CD4-positive, alpha-beta T cell (primary cell): ENCODE measurements around the gene TTC6. TPM values are rescaled to one million over a fixed set of nuclear protein-coding genes. Genes with fewer than 3 reads are reported as not detected.

ENCODE experiments used
- ATAC-seq: fragments of 200-7000 bp; cut with Tn5 transposase; one replicate; pipeline ENCODE4 v1.10.0; 2022; ENCODE audit warnings: mild to moderate bottlenecking; ENCODE audit not compliant: poor library complexity
- CTCF ChIA-PET: fragments of 350-600 bp; sonication (Branson Sonifier 250); formaldehyde crosslinking; loops from one replicate; lab custom pipeline; 2021; ENCODE audit warnings: antibody characterized with exemption, inconsistent platforms; lab: Charles Lee
- POLR2A ChIA-PET: fragments of 350-600 bp; sonication (Branson Sonifier 250); formaldehyde crosslinking; loops from one replicate; lab custom pipeline; 2021; ENCODE audit warnings: antibody characterized with exemption, inconsistent platforms; lab: Charles Lee
- DNase-seq, 14 experiments: peaks; one replicate each; pipeline ENCODE4 v3.0.0-alpha.2; 2013 to 2020; ENCODE audit warnings: mixed read lengths in 2 of 14
- H3K27ac ChIP-seq, 2 donors: one replicate each; pipeline versions ENCODE4 v1.5.1 to v1.7.0; 2013; ENCODE audit warnings: low read length in 2 of 2, low read depth in 1 of 2, mild to moderate bottlenecking in 1 of 2
- H3K27me3 ChIP-seq, 2 experiments: 1 replicate in 1 of 2; 2 replicates in 1 of 2; pipeline versions ENCODE4 v1.6.1 to v1.7.0; 2013; ENCODE audit warnings: low read length in 2 of 2, control low read depth in 1 of 2, mild to moderate bottlenecking in 1 of 2, moderate library complexity in 1 of 2; ENCODE audit not compliant: insufficient read depth in 2 of 2, control insufficient read depth in 1 of 2
- H3K36me3 ChIP-seq: one replicate; pipeline ENCODE4 v1.6.1; 2013; ENCODE audit warnings: low read length, control low read depth; ENCODE audit not compliant: insufficient read depth
- H3K4me1 ChIP-seq: one replicate; pipeline ENCODE4 v1.6.1; 2013; ENCODE audit warnings: low read length, control low read depth; ENCODE audit not compliant: insufficient read depth
- H3K4me3 ChIP-seq: one replicate; pipeline ENCODE4 v1.5.1; 2013; ENCODE audit warnings: mild to moderate bottlenecking, low read length, moderate library complexity
- H3K9me3 ChIP-seq, 2 experiments: 1 replicate in 1 of 2; 2 replicates in 1 of 2; pipeline versions ENCODE4 v1.6.1 to v1.7.0; 2013; ENCODE audit warnings: low read length in 2 of 2, mild to moderate bottlenecking in 2 of 2, control low read depth in 1 of 2, moderate library complexity in 1 of 2; ENCODE audit not compliant: control insufficient read depth in 1 of 2, insufficient read depth in 1 of 2
- H3K27ac Mint-ChIP-seq: one replicate; pipeline ENCODE4 v1.8.0; 2020; ENCODE audit warnings: mixed read lengths
- H3K27me3 Mint-ChIP-seq: one replicate; pipeline ENCODE4 v1.8.0; 2021; ENCODE audit warnings: mixed read lengths
- H3K36me3 Mint-ChIP-seq: one replicate; pipeline ENCODE4 v1.8.0; 2021; ENCODE audit warnings: low read depth, mixed read lengths
- H3K4me1 Mint-ChIP-seq: one replicate; pipeline ENCODE4 v1.8.0; 2021; ENCODE audit warnings: low read depth, mixed read lengths
- H3K4me3 Mint-ChIP-seq: one replicate; pipeline ENCODE4 v1.8.0; 2020; ENCODE audit warnings: mild to moderate bottlenecking, mixed read lengths
- H3K9me3 Mint-ChIP-seq: one replicate; pipeline ENCODE4 v1.8.0; 2020; ENCODE audit warnings: mixed read lengths
- CTCF ChIP-seq: fragments of 200-600 bp; IDR thresholded peaks from one replicate; pipeline ENCODE4 v1.8.0; 2022; ENCODE audit warnings: antibody characterized with exemption, mild to moderate bottlenecking
- intact Hi-C, 2 experiments: fragments of 100-400 bp; cut with DNase I in 1 of 2; cut with micrococcal nuclease in 1 of 2; formaldehyde crosslinking; loops; one replicate each; pipeline versions ENCODE4 v1.15.1 to v1.9.0; 2023 to 2025; cut with DNase I, micrococcal nuclease
- total RNA-seq, 174 experiments: library from RNA in 2 of 174; stranded (reverse) in 2 of 174; gene quantifications; one replicate each; pipeline ENCODE4 v1.2.3 and lab custom pipeline; 2021 to 2026

Gene TTC6
- total RNA-seq, 2 experiments from 2014 or later: not detected

- no peak for TF ChIP-seq CTCF
- intact Hi-C loops: no loop called here
- H3K4me3 Mint-ChIP-seq: no peak overlapping the region
Observed at GRCh38 chr14:37585101-37585511, 10.3 kb upstream of the TTC6 start.

GRCh38 chr14:37585971-37586796 is 9.2 kb upstream of the TTC6 start:
- ATAC-seq (no peak), DNase-seq (no peak)
- ChIA-PET CTCF (no interaction called here), POLR2A (no interaction called here)
- Histone ChIP-seq H3K27me3 (peaks cover 56 to 82% of the 10 kb centered on the region in 2 experiments), H3K36me3 (no peaks in the 10 kb centered on the region), H3K9me3 (peaks cover 0 to 37% of the 10 kb centered on the region in 2 experiments), H3K27ac (no peak overlapping the region), H3K4me1 (no peaks in the 10 kb centered on the region), H3K4me3 (no peak overlapping the region)
- H3K4me1 Mint-ChIP-seq: no peaks in the 10 kb centered on the region
- H3K9me3 Mint-ChIP-seq: peaks cover 6% of the 10 kb centered on the region
- no peak overlapping the region for H3K27ac Mint-ChIP-seq
- H3K27me3 Mint-ChIP-seq: peaks cover 77% of the 10 kb centered on the region
- intact Hi-C loops: no loop called here
- no peak for TF ChIP-seq CTCF
- H3K4me3 Mint-ChIP-seq: no peak overlapping the region
- H3K36me3 Mint-ChIP-seq: no peaks in the 10 kb centered on the region

More at GRCh38 chr14:37585101-37585511, 10.3 kb upstream of the TTC6 start:
- Mint-ChIP-seq H3K36me3 (no peaks in the 10 kb centered on the region), H3K27me3 (peaks cover 77% of the 10 kb centered on the region), H3K27ac (no peak overlapping the region), H3K4me1 (no peaks in the 10 kb centered on the region), H3K9me3 (peaks cover 3% of the 10 kb centered on the region)
- ChIA-PET POLR2A (no interaction called here), CTCF (no interaction called here)
- H3K27ac ChIP-seq: no peak overlapping the region
- H3K27me3 ChIP-seq: peaks cover 49 to 78% of the 10 kb centered on the region in 2 experiments
- H3K36me3 ChIP-seq: no peaks in the 10 kb centered on the region
- no peak overlapping the region for H3K4me3 ChIP-seq
- no peaks in the 10 kb centered on the region for H3K4me1 ChIP-seq
- no peak for DNase-seq
- H3K9me3 ChIP-seq: peaks cover 0 to 35% of the 10 kb centered on the region in 2 experiments
- no peak for ATAC-seq

GRCh38 chr14:37586797-37587130 is 8.7 kb upstream of the TTC6 start:
- Histone ChIP-seq H3K4me3 (no peak overlapping the region), H3K27ac (no peak overlapping the region), H3K36me3 (no peaks in the 10 kb centered on the region), H3K9me3 (peaks cover 0 to 43% of the 10 kb centered on the region in 2 experiments), H3K27me3 (peaks cover 60 to 87% of the 10 kb centered on the region in 2 experiments), H3K4me1 (no peaks in the 10 kb centered on the region)
- TF ChIP-seq CTCF: no peak
- H3K9me3 Mint-ChIP-seq: peaks cover 6% of the 10 kb centered on the region
- DNase-seq (no peak), ATAC-seq (no peak)
- no peak overlapping the region for H3K27ac Mint-ChIP-seq
- H3K36me3 Mint-ChIP-seq: no peaks in the 10 kb centered on the region
- no peak overlapping the region for H3K4me3 Mint-ChIP-seq
- CTCF ChIA-PET: no interaction called here
- POLR2A ChIA-PET: no interaction called here
- peaks cover 75% of the 10 kb centered on the region for H3K27me3 Mint-ChIP-seq
- intact Hi-C loops: no loop called here
- H3K4me1 Mint-ChIP-seq: no peaks in the 10 kb centered on the region
